Smooth muscle cell (in vitro differentiated cells): ENCODE data around the gene KL. TPM values are rescaled to one million over a fixed set of nuclear protein-coding genes. Genes with fewer than 3 reads are reported as not detected.

Source experiments
- DNase-seq: peaks from one replicate; lab custom pipeline; 2025; ENCODE audit not compliant: unreplicated experiment; lab: John Stamatoyannopoulos, UW
- H2AFZ ChIP-seq: fragments of 200-600 bp; sonication (generic); 2 replicates; pipeline ENCODE4 v1.6.0; 2016; ENCODE audit warnings: antibody characterized with exemption, low read depth, mild to moderate bottlenecking
- H3F3A ChIP-seq: fragments of 200-600 bp; sonication (generic); 2 replicates; pipeline ENCODE4 v1.6.0; 2017; ENCODE audit warnings: antibody characterized with exemption, low read depth
- H3K27ac ChIP-seq: fragments of 200-600 bp; sonication (generic); 2 replicates; pipeline ENCODE4 v1.5.1; 2016; ENCODE audit warnings: low read depth, mild to moderate bottlenecking
- H3K27me3 ChIP-seq: fragments of 200-600 bp; sonication (generic); 2 replicates; pipeline ENCODE4 v1.6.1; 2016; ENCODE audit warnings: low read depth, mild to moderate bottlenecking
- H3K36me3 ChIP-seq: fragments of 200-600 bp; sonication (generic); 2 replicates; pipeline ENCODE4 v1.5.1; 2016; ENCODE audit warnings: low read depth
- H3K4me1 ChIP-seq: fragments of 200-600 bp; sonication (generic); 2 replicates; pipeline ENCODE4 v1.5.1; 2016; ENCODE audit warnings: low read depth
- H3K4me2 ChIP-seq: fragments of 200-600 bp; sonication (generic); 2 replicates; pipeline ENCODE4 v1.6.0; 2016; ENCODE audit warnings: mild to moderate bottlenecking
- H3K4me3 ChIP-seq: fragments of 200-600 bp; sonication (generic); 2 replicates; pipeline ENCODE4 v1.5.1; 2016; ENCODE audit warnings: mild to moderate bottlenecking
- H3K79me2 ChIP-seq: fragments of 200-600 bp; sonication (generic); 2 replicates; pipeline ENCODE4 v1.6.0; 2016; ENCODE audit warnings: low read depth, mild to moderate bottlenecking
- H3K9ac ChIP-seq: fragments of 200-600 bp; sonication (generic); 2 replicates; pipeline ENCODE4 v1.6.0; 2016; ENCODE audit warnings: low read depth
- H3K9me3 ChIP-seq: fragments of 200-600 bp; sonication (generic); replicated peaks from 2 replicates; pipeline ENCODE4 v1.5.1; 2016; ENCODE audit warnings: low read depth
- H4K20me1 ChIP-seq: fragments of 200-600 bp; sonication (generic); 2 replicates; pipeline ENCODE4 v1.6.0; 2016; ENCODE audit warnings: low read depth
- CTCF ChIP-seq: fragments of 200-600 bp; sonication (generic); IDR thresholded peaks from 2 replicates; pipeline ENCODE4 v1.5.1; 2017; ENCODE audit warnings: borderline replicate concordance, mild to moderate bottlenecking, antibody characterized with exemption; ENCODE audit not compliant: insufficient read depth, poor library complexity, severe bottlenecking
- WGBS: methylation state at CpG from one replicate; pipeline ENCODE4 v1.1.7; 2016; ENCODE audit warnings: low lambda C conversion rate; 5-methylcytosine and 5-hydroxymethylcytosine counted together
- polyA plus RNA-seq: library from polyadenylated mRNA; unstranded; fragments of >200 nt; fragmentation: Nextera tagmentation; extraction: Ambion mirVana; gene quantifications from 2 replicates; pipeline ENCODE4 v1.2.1, GENCODE V29; 2016
- total RNA-seq: library from RNA; depleted of rRNA; stranded (reverse); fragments of >200 nt; gene quantifications from 2 replicates; pipeline ENCODE4 v1.2.3, GENCODE V29; 2014

KL gene
- total and polyA plus RNA-seq, 2 experiments from 2014 or later, result 0.49 TPM; not detected in 1

- H3K4me1 ChIP-seq, result no peaks in the 10 kb centered on the region
- no peak overlapping the region for H2AFZ ChIP-seq
- H3K9me3 ChIP-seq, result no peaks in the 10 kb centered on the region
Observed at GRCh38 chr13:33087790-33088189, 71.6 kb downstream of the KL start.

GRCh38 chr13:33089311-33089710 lies 73.1 kb downstream of the KL start:
- no peaks in the 10 kb centered on the region for H3K9me3 ChIP-seq
- H3F3A ChIP-seq, result no peaks in the 10 kb centered on the region
- H3K4me3 ChIP-seq, result no peak overlapping the region
- no peak overlapping the region for H3K4me2 ChIP-seq
- no peaks in the 10 kb centered on the region for H3K36me3 ChIP-seq
- no peak for DNase-seq
- H3K9ac ChIP-seq, result no peak overlapping the region
- no peak for TF ChIP-seq CTCF
- H2AFZ ChIP-seq, result no peak overlapping the region
- no peak overlapping the region for H3K27ac ChIP-seq
- H4K20me1 ChIP-seq, result no peaks in the 10 kb centered on the region
- H3K79me2 ChIP-seq, result no peaks in the 10 kb centered on the region
- 93% methylated on average over 3 of the region's 3 CpGs for WGBS
- H3K4me1 ChIP-seq, result no peaks in the 10 kb centered on the region
- H3K27me3 ChIP-seq, result no peaks in the 10 kb centered on the region

More at GRCh38 chr13:33087790-33088189, 71.6 kb downstream of the KL start:
- DNase-seq, result no peak
- Histone ChIP-seq H4K20me1 (no peaks in the 10 kb centered on the region), H3K79me2 (no peaks in the 10 kb centered on the region), H3K27ac (no peak overlapping the region), H3K27me3 (no peaks in the 10 kb centered on the region), H3K36me3 (no peaks in the 10 kb centered on the region), H3F3A (no peaks in the 10 kb centered on the region), H3K4me2 (no peak overlapping the region), H3K4me3 (no peak overlapping the region), H3K9ac (no peak overlapping the region)
- no peak for TF ChIP-seq CTCF
- 73% methylated on average over 3 of the region's 3 CpGs for WGBS

- Histone ChIP-seq H2AFZ (no peak overlapping the region), H3K4me3 (no peak overlapping the region), H3F3A (no peaks in the 10 kb centered on the region), H3K4me1 (no peaks in the 10 kb centered on the region), H4K20me1 (no peaks in the 10 kb centered on the region), H3K27ac (no peak overlapping the region), H3K27me3 (no peaks in the 10 kb centered on the region), H3K4me2 (no peak overlapping the region), H3K9ac (no peak overlapping the region), H3K9me3 (no peaks in the 10 kb centered on the region), H3K36me3 (no peaks in the 10 kb centered on the region), H3K79me2 (no peaks in the 10 kb centered on the region)
- DNase-seq, result no peak
- no peak for TF ChIP-seq CTCF
- 62% methylated on average over 4 of the region's 4 CpGs for whole genome bisulfite sequencing
Observed at GRCh38 chr13:33090755-33091414, 74.7 kb downstream of the KL start.

GRCh38 chr13:33091415-33091774 lies 75.2 kb downstream of the KL start:
- no peak for DNase-seq
- H3K27me3 ChIP-seq, result no peaks in the 10 kb centered on the region
- H3K36me3 ChIP-seq, result no peaks in the 10 kb centered on the region
- no peak overlapping the region for H3K9ac ChIP-seq
- H3F3A ChIP-seq, result no peaks in the 10 kb centered on the region
- H3K9me3 ChIP-seq, result no peaks in the 10 kb centered on the region
- no peak overlapping the region for H3K4me3 ChIP-seq
- no peak overlapping the region for H3K27ac ChIP-seq
- H3K79me2 ChIP-seq, result no peaks in the 10 kb centered on the region
- no peak for TF ChIP-seq CTCF
- no peaks in the 10 kb centered on the region for H3K4me1 ChIP-seq
- H4K20me1 ChIP-seq, result no peaks in the 10 kb centered on the region
- H2AFZ ChIP-seq, result no peak overlapping the region
- 93% methylated on average over 5 of the region's 5 CpGs for WGBS
- H3K4me2 ChIP-seq, result no peak overlapping the region
